A549 (cell line): ENCODE data around the gene RAD9A.
A peak's percentile ranks its signal among the peaks of the same experiment; 100 is the strongest.

ENCODE experiments used
- CTCF ChIP-seq: fragments of >200 bp; sonication (Bioruptor Twin); formaldehyde crosslinking; IDR thresholded peaks from 3 replicates; pipeline ENCODE4 v1.5.1; 2016
- EHF ChIP-seq: fragments of 250-450 bp; sonication (Bioruptor Pico); IDR thresholded peaks from 2 replicates; pipeline ENCODE4 v1.5.0; 2020; ENCODE audit warnings: mild to moderate bottlenecking
- HOXA7 ChIP-seq: fragments of 250-450 bp; sonication (Bioruptor Pico); IDR thresholded peaks from 2 replicates; pipeline ENCODE4 v1.5.0; 2020; ENCODE audit warnings: mild to moderate bottlenecking, moderate library complexity
- MAFK ChIP-seq: fragments of 450-650 bp; IDR thresholded peaks from 2 replicates; pipeline ENCODE4 v1.6.1; 2014; ENCODE audit not compliant: partially characterized antibody
- MAX ChIP-seq: IDR thresholded peaks from 2 replicates; pipeline ENCODE4 v1.6.1; 2012
- NFE2L2 ChIP-seq: fragments of 150-350 bp; conservative IDR thresholded peaks from 2 replicates; pipeline ENCODE4 v1.6.1; 2014; ENCODE audit warnings: low read length
- POLR2A ChIP-seq: IDR thresholded peaks from 2 replicates; pipeline ENCODE4 v1.6.1; 2012; ENCODE audit warnings: mild to moderate bottlenecking, low read length
- SREBF2 ChIP-seq: fragments of 450-650 bp; IDR thresholded peaks from 2 replicates; pipeline ENCODE4 v1.6.1; 2014; ENCODE audit warnings: mild to moderate bottlenecking, moderate library complexity

GRCh38 chr11:67375320-67376055 lies 16.3 kb upstream of the RAD9A start:
- TF ChIP-seq POLR2A, result peak; percentile 29
- TF ChIP-seq HOXA7 (CRISPR knock-in tag), result peak; percentile 63; the same call in 1 of the 2 replicates
- TF ChIP-seq MAFK, result peak; percentile 65
- no peak for TF ChIP-seq CTCF
- no peak for TF ChIP-seq SREBF2
- TF ChIP-seq MAX, result peak; percentile 78
- no peak for TF ChIP-seq NFE2L2
- peak; percentile 44; the same call in 1 of the 2 replicates for TF ChIP-seq EHF (CRISPR knock-in tag)
